Left cardiac atrium (tissue), 4 donors: Measurements from ENCODE around the gene OR2D3. TPM values are rescaled to one million over a fixed set of nuclear protein-coding genes. Genes with fewer than 3 reads are reported as not detected.
"Not testable (repeated sequence)": the region's sequence is repeated elsewhere in the genome, so short reads cannot be mapped to it uniquely, and the experiment has no call there.

ENCODE experiments used
- ATAC-seq, 2 donors: fragments of 200-7000 bp; cut with Tn5 transposase; one replicate each; pipeline ENCODE4 v1.9.1; 2020; ENCODE audit warnings: mild to moderate bottlenecking in 2 of 2, moderate library complexity in 2 of 2
- DNase-seq: peaks from one replicate; pipeline ENCODE4 v3.0.0-alpha.2; 2020
- intact Hi-C, 2 donors: fragments of 100-400 bp; cut with DNase I; formaldehyde crosslinking; loops; one replicate each; pipeline versions ENCODE4 v1.14.1 to v1.15.1; 2022 to 2023
- long read RNA-seq: library from polyadenylated mRNA; unstranded; transcript quantifications from one replicate; pipeline ENCODE4 v2.0.0, GENCODE V29; 2021
- total RNA-seq, 2 donors: library from RNA; stranded (reverse); fragmentation: NEBNext Ultra II Directional; extraction: Animal tissue kit (Norgen Biotek cat#: 25700); gene quantifications; one replicate each; pipeline ENCODE4 v1.2.1, GENCODE V29; 2021
- donor health status: DM: no; HTN: yes; CAD: no.
- donor health status: DM: no; HTN: yes; CAD: no; lungs with severe emphysema.
- donor health status: DM: yes; HTN: yes; CAD: no.
- donor health status: Dilated cardiomyopathy.

OR2D3 gene
- not detected for total RNA-seq
- long read RNA-seq: 0 reads

GRCh38 chr11:6920702-6921101, at the start of gene OR2D3:
Gene OR2D3 (plus strand): TSS chr11:6921002. CDS start chr11:6921002, 0 bp downstream.
- ATAC-seq (no peak), DNase-seq (no peak)
- intact Hi-C loops: no loop called here

- ATAC-seq (no peak), DNase-seq (no peak)
- intact Hi-C loops: no loop called here
Observed at GRCh38 chr11:6871278-6871677, 49.5 kb upstream of the OR2D3 start.

- no peak for DNase-seq
- no peak for ATAC-seq
- intact Hi-C loops: no loop called here
Observed at GRCh38 chr11:6875761-6876160, 45.0 kb upstream of the OR2D3 start.

- no peak for DNase-seq
- no peak for ATAC-seq
- intact Hi-C loops: no loop called here
Observed at GRCh38 chr11:6876325-6876724, 44.5 kb upstream of the OR2D3 start, which contains the start of gene OR10A4. Gene OR10A4 (plus strand): TSS chr11:6876625. CDS start chr11:6876648, 23 bp downstream.

DNA sequence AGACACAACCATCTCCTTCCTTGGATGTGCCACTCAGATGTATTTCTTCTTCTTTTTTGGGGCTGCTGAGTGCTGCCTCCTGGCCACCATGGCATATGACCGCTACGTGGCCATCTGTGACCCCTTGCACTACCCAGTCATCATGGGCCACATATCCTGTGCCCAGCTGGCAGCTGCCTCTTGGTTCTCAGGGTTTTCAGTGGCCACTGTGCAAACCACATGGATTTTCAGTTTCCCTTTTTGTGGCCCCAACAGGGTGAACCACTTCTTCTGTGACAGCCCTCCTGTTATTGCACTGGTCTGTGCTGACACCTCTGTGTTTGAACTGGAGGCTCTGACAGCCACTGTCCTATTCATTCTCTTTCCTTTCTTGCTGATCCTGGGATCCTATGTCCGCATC, 43.9 kb upstream of the OR2D3 start:
- intact Hi-C loops: no loop called here
- DNase-seq (no peak), ATAC-seq (no peak)

DNA sequence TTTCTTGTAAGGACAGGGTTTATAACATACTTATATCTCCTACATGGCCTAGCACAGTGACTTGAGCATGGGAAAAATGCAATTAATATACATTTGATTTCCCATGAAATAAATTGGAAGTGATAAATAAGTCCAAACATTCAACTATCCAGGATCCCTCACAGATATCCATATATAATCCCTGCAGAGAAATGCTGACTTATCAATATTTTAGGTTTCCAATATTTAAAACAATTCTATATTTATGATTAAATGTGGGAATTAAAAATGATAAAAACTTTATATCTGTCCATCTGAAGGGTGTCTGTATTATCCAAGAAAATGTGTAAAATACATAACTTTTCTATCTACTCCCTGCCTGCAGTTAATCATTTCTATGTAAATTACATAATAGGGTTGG, 38.1 kb upstream of the OR2D3 start:
- ATAC-seq: no peak
- intact Hi-C loops: no loop called here
- DNase-seq: no peak

- ATAC-seq, intact Hi-C loops: not testable (repeated sequence)
Observed at GRCh38 chr11:6887711-6888110, 33.1 kb upstream of the OR2D3 start.

GRCh38 chr11:6888830-6889229, 32.0 kb upstream of the OR2D3 start:
- intact Hi-C loops: no loop called here
- no peak for ATAC-seq
- no peak for DNase-seq

More at GRCh38 chr11:6887711-6888110, 33.1 kb upstream of the OR2D3 start:
- DNase-seq: not testable (repeated sequence)

- DNase-seq (no peak), ATAC-seq (no peak)
- intact Hi-C loops: no loop called here
Observed at GRCh38 chr11:6889835-6890234, 31.0 kb upstream of the OR2D3 start.

DNA sequence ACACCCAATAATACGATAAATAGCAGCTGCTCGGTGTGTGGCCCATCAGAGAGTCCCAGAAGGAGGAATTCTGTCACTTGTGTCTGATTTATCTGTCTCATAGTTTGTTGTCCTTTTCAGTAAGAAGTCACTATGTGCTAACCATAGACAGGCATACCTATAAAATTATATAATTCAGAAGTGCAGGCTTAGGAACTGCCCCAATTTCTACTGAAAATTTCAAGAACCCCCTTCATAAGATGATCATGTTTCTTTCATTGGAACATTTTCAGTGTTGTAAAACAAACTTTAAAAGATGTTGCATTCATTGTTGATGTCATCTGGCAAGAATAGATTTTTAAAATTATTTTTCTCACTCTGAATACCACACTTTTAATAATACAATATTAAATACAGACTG, 28.4 kb upstream of the OR2D3 start, which contains the start of gene OR2D2:
TSS of gene OR2D2 (minus strand) at position 101 of the 400 bp plus-strand sequence. CDS start at position 101, 0 bp downstream.
- intact Hi-C loops: no loop called here
- ATAC-seq (no peak), DNase-seq (no peak)

- DNase-seq (no peak), ATAC-seq (no peak)
- intact Hi-C loops: no loop called here
Observed at GRCh38 chr11:6894097-6894496, 26.7 kb upstream of the OR2D3 start.

- intact Hi-C loops: no loop called here
- DNase-seq: no peak
- no peak for ATAC-seq
Observed at GRCh38 chr11:6895010-6895409, 25.8 kb upstream of the OR2D3 start.

DNA sequence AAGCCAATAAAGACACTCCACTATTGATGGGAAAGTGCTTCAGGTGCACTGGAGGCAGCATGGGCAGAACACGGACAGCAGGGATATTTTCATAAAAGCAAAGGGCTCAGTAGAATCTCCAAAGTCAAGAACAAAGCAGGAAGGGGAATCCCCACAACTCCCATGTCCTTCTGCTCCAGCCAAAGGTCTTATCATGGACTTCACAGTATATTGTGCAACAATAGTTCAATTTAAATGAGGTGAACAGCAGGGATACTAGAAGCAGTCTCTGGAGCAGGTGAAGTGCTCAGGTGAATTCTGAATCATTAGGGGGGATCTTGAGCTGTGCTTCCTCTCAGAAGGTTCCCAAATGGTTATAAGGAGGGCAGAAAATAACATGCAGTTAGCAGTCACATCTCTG, 21.9 kb upstream of the OR2D3 start:
- DNase-seq: no peak
- intact Hi-C loops: no loop called here

GRCh38 chr11:6900327-6900999, 20.3 kb upstream of the OR2D3 start:
- intact Hi-C loops: no loop called here
- DNase-seq: no peak
- ATAC-seq: no peak

More for the DNA sequence above, 21.9 kb upstream of the OR2D3 start:
- ATAC-seq: no peak

DNA sequence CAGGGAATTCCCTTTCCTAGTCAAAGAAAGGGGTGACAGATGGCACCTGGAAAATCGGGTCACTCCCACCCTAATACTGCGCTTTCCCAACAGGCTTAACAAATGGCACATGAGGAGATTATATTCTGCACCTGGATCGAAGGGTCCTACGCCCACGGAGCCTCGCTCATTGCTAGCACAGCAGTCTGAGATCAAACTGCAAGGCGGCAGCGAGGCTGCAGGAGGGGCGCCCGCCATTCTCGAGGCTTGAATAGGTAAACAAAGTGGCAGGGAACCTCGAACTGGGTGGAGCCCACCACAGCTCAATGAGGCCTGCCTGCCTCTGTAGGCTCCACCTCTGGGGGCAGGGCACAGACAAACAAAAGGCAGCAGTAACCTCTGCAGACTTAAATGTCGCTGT, 16.0 kb upstream of the OR2D3 start:
- DNase-seq, ATAC-seq, intact Hi-C loops: not testable (repeated sequence)

DNA sequence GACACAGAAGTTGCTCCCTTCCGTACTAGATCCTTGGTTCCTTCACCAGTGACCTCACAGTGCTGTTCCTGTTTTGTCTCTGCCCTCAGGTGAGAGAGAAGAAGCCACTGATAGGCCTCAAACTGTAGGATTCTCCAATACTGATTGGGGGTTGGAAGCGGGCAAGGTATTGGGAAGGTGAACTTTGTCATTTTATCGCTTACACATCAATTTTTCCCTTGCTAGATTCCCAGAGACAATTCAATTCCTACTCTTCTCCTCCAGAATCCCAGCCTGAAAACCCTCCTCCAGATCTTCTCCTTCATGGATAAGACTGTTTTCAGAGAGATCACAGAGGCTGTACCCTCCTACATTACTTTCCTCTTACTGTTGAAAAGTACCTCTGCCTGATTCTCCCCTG, 9.4 kb upstream of the OR2D3 start:
- ATAC-seq (no peak), DNase-seq (no peak)
- intact Hi-C loops: no loop called here

GRCh38 chr11:6911948-6912347, 8.9 kb upstream of the OR2D3 start:
- ATAC-seq: peak in 1 of 2 donors; percentile 64
- intact Hi-C loops: no loop called here
- peak; percentile 22 for DNase-seq

- intact Hi-C loops: no loop called here
- no peak for DNase-seq
- ATAC-seq: no peak
Observed at GRCh38 chr11:6919698-6920097, 1.1 kb upstream of the OR2D3 start.

DNA sequence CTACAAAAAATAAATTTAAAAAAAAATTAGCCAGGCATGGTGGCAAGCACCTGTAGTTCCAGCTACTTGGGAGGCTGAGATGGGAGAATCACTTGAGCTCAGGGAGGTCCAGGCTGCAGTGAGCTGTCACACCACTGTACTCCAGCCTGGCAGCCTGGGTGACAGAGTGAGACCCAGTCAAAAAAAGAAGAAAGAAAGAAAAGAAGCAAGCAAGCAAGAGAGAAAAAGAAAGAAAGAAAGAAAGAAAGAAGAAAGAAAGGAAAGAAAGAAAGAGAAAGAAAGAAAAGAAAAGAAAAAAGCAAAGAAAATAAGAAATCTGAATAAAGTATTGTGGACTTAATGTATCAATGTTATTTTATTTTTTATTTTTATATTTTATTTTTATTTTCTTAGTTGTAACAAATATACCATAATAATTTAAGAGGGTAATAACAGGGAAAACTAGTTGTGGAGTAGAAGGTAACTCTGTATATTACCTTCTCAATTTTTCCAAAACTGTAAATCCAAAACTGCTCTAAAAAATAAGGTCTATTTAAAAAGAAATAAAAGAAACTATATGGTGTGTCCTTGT, 4.3 kb downstream of the OR2D3 start:
- DNase-seq: no peak
- no peak for ATAC-seq
- intact Hi-C loops: no loop called here

DNA sequence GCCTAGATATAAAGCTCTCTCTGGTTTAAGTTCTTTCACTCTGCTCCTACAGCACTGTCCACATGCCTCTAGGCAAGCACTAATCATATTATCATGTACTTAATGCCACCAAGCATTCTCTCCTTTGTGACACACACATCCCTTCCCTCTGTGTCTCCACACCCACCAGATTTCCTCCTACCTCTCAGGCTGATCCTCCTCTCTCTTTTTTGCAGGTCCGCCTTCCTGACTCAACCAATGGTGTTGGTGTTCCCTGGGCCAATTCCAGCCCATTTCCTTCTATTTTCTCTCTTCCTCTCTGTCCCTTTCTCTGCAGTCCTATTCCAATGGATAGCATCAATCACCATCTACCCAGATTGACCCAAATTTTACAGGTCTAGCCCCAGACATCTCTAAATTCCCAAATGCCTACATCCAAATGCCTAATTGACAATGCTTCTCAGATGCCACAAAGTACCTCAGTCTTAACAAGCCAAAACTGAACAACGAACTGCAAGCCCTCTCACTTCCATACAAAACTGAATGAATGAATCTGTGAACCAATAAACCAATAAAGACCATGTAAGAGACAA, 4.9 kb downstream of the OR2D3 start:
- intact Hi-C loops: no loop called here
- no peak for DNase-seq
- peak in 1 of 2 donors; percentile 27 for ATAC-seq
